Activated T-helper 9 cell treated with anti-CD3 and anti-CD28 coated beads, Interleukin-2, amount 50 U/mL, for 16 hours (primary cell): ENCODE data around the gene KNG1.
A peak's percentile ranks its signal among the peaks of the same experiment; 100 is the strongest.
"Not testable (repeated sequence)": the region's sequence is repeated elsewhere in the genome, so short reads cannot be mapped to it uniquely, and the experiment has no call there.

Experiments
- DNase-seq: peaks from one replicate; pipeline ENCODE4 v3.0.0-alpha.2; 2020; ENCODE audit warnings: low read depth

Gene KNG1

GRCh38 chr3:186717039-186717457 is at the start of gene KNG1:
TSS of gene KNG1 (plus strand) at chr3:186717359. CDS start at chr3:186717543, 184 bp downstream.
- no peak for DNase-seq

GRCh38 chr3:186668426-186668825 is 48.7 kb upstream of the KNG1 start:
- DNase-seq: no peak

- DNase-seq: no peak
Observed at GRCh38 chr3:186669378-186670084, 47.6 kb upstream of the KNG1 start.

- DNase-seq: no peak
Observed at GRCh38 chr3:186670155-186670554, 47.0 kb upstream of the KNG1 start.

GRCh38 chr3:186671051-186671450 is 46.1 kb upstream of the KNG1 start:
- DNase-seq: no peak

GRCh38 chr3:186678604-186679003 is 38.6 kb upstream of the KNG1 start:
- no peak for DNase-seq

GRCh38 chr3:186679151-186679550 is 38.0 kb upstream of the KNG1 start:
- no peak for DNase-seq

GRCh38 chr3:186680869-186681268 is 36.3 kb upstream of the KNG1 start:
- no peak for DNase-seq

- DNase-seq: no peak
Observed at GRCh38 chr3:186682812-186683211, 34.3 kb upstream of the KNG1 start.

GRCh38 chr3:186683979-186684378 is 33.2 kb upstream of the KNG1 start:
- no peak for DNase-seq

- DNase-seq: not testable (repeated sequence)
Observed at GRCh38 chr3:186686475-186686874, 30.7 kb upstream of the KNG1 start.

- DNase-seq: no peak
Observed at GRCh38 chr3:186687120-186687651, 30.0 kb upstream of the KNG1 start.

GRCh38 chr3:186690304-186690703 is 26.9 kb upstream of the KNG1 start:
- not testable (repeated sequence) for DNase-seq

- DNase-seq: no peak
Observed at GRCh38 chr3:186691676-186692075, 25.5 kb upstream of the KNG1 start.

GRCh38 chr3:186693843-186694242 is 23.3 kb upstream of the KNG1 start:
- no peak for DNase-seq

- DNase-seq: no peak
Observed at GRCh38 chr3:186694288-186695032, 22.7 kb upstream of the KNG1 start.

GRCh38 chr3:186696522-186696921 is 20.6 kb upstream of the KNG1 start:
- DNase-seq: no peak

- no peak for DNase-seq
Observed at GRCh38 chr3:186697510-186697909, 19.6 kb upstream of the KNG1 start.

- no peak for DNase-seq
Observed at GRCh38 chr3:186700267-186700666, 16.9 kb upstream of the KNG1 start.

- not testable (repeated sequence) for DNase-seq
Observed at GRCh38 chr3:186702451-186702850, 14.7 kb upstream of the KNG1 start.

- DNase-seq: peak; percentile 1
Observed at GRCh38 chr3:186705882-186706780, 11.0 kb upstream of the KNG1 start.

- DNase-seq: no peak
Observed at GRCh38 chr3:186708983-186709679, 8.0 kb upstream of the KNG1 start.
